ENCODE measurements around the gene OGG1.

Gene OGG1

DNA sequence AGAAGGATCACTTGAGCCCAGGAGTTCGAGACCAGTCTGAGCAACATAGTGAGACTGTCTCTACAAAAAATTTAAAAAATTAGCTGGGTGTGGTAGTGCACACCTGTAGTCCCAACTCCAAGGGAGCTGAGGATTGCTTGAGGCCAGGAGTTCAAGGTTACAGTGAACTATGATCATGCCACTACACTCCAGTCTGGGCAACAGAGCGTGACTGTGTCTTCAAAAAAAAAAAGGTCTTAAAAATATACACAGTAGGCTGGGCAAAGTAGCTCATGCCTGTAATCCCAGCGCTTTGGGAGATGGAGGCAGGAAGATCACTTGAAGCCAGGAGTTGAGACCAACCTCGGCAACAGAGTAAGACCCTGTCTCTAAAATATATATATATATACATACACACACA is 31.2 kb downstream of the OGG1 start:
- Histone ChIP-seq H3K18ac (ENCODE audit: low read depth in 1 of 2, low read length in 2 of 2) (no peak overlapping the region), H2BK5ac (ENCODE audit: low read depth, low read length, poor library complexity, severe bottlenecking) (no peak overlapping the region), H2BK12ac (ENCODE audit: low read length in 2 of 2) (no peak overlapping the region), H3K4me3 (ENCODE audit: insufficient read depth in 1 of 2, low read depth in 1 of 2, low read length in 2 of 2) (no peak overlapping the region), H3K14ac (ENCODE audit: low read length in 2 of 2) (no peak overlapping the region), H3K4ac (ENCODE audit: low read depth in 1 of 2, low read length in 2 of 2) (no peak overlapping the region), H3K9me3 (ENCODE audit: control insufficient read depth, low read length) (no peaks in the 10 kb centered on the region), H3K27ac (ENCODE audit: low read length, poor library complexity, severe bottlenecking) (no peak overlapping the region), H4K91ac (ENCODE audit: low read length) (no peak overlapping the region), H3K4me2 (ENCODE audit: low read length, poor library complexity, severe bottlenecking) (no peak overlapping the region), H3K23ac (ENCODE audit: low read length in 2 of 2) (no peak overlapping the region), H3K79me1 (replicated peaks; ENCODE audit: low read length, poor library complexity, severe bottlenecking) (peaks cover 6% of the 10 kb centered on the region), H3K27me3 (ENCODE audit: control insufficient read depth in 1 of 2, insufficient read depth in 1 of 2, low read length in 2 of 2) (no peaks in the 10 kb centered on the region), H2AFZ (ENCODE audit: low read depth, low read length) (no peak overlapping the region), H2BK15ac (ENCODE audit: low read depth, poor library complexity, severe bottlenecking) (no peak overlapping the region), H2BK120ac (ENCODE audit: low read depth, low read length) (no peak overlapping the region), H4K8ac (ENCODE audit: low read length) (no peak overlapping the region), H3K4me1 (ENCODE audit: control insufficient read depth, insufficient read depth, low read depth, low read length) (peaks cover 2% of the 10 kb centered on the region), H2AK5ac (ENCODE audit: low read length, severe bottlenecking) (no peak overlapping the region), H3K36me3 (ENCODE audit: control insufficient read depth in 1 of 2, insufficient read depth in 2 of 2, low read depth in 1 of 2, low read length in 2 of 2) (peaks cover 40 to 58% of the 10 kb centered on the region in 2 experiments), H3K9ac (ENCODE audit: low read length) (no peak overlapping the region)
- DNase-seq = no peak
- 94% methylated on average over 4 of the region's 4 CpGs for WGBS

DNA sequence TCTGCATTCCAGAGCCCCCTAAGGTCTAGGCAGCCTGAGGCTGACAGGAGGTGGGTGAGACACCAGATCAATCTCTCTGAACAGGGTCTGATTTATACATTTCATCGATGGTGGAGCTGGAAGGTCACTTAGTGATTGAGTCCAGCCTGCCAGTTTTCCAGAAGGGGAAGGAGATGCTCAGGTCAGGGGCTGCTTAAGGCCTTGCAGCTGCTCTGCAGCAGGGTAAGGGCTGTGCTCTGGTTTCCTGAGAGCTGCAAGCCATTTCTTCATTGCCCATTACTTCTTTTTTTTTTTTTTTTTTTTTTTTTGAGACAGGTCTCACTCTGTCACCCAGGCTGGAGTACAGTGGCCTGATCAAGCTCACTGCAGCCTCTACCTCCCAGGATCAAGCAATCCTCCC is 31.8 kb downstream of the OGG1 start:
- peaks cover 2% of the 10 kb centered on the region for H3K4me1 ChIP-seq (ENCODE audit: control insufficient read depth, insufficient read depth, low read depth, low read length)
- no peaks in the 10 kb centered on the region for H3K9me3 ChIP-seq (ENCODE audit: control insufficient read depth, low read length)
- H2AK5ac ChIP-seq (ENCODE audit: low read length, severe bottlenecking) = no peak overlapping the region
- no peak overlapping the region for H3K4ac ChIP-seq (ENCODE audit: low read depth in 1 of 2, low read length in 2 of 2)
- H3K14ac ChIP-seq (ENCODE audit: low read length in 2 of 2) = no peak overlapping the region
- no peak overlapping the region for H2BK120ac ChIP-seq (ENCODE audit: low read depth, low read length)
- H3K18ac ChIP-seq (ENCODE audit: low read depth in 1 of 2, low read length in 2 of 2) = no peak overlapping the region
- H3K36me3 ChIP-seq (ENCODE audit: control insufficient read depth in 1 of 2, insufficient read depth in 2 of 2, low read depth in 1 of 2, low read length in 2 of 2) = peaks cover 45 to 64% of the 10 kb centered on the region in 2 experiments
- no peak overlapping the region for H2AFZ ChIP-seq (ENCODE audit: low read depth, low read length)
- H3K4me3 ChIP-seq (ENCODE audit: insufficient read depth in 1 of 2, low read depth in 1 of 2, low read length in 2 of 2) = no peak overlapping the region
- no peaks in the 10 kb centered on the region for H3K27me3 ChIP-seq (ENCODE audit: control insufficient read depth in 1 of 2, insufficient read depth in 1 of 2, low read length in 2 of 2)
- H2BK12ac ChIP-seq (ENCODE audit: low read length in 2 of 2) = no peak overlapping the region
- H3K9ac ChIP-seq (ENCODE audit: low read length) = no peak overlapping the region
- no peak for DNase-seq
- 100% methylated on average over 1 of the region's 1 CpG for WGBS
- no peak overlapping the region for H3K23ac ChIP-seq (ENCODE audit: low read length in 2 of 2)
- no peak overlapping the region for H2BK15ac ChIP-seq (ENCODE audit: low read depth, poor library complexity, severe bottlenecking)
- no peak overlapping the region for H4K8ac ChIP-seq (ENCODE audit: low read length)
- no peak overlapping the region for H2BK5ac ChIP-seq (ENCODE audit: low read depth, low read length, poor library complexity, severe bottlenecking)
- no peak overlapping the region for H3K4me2 ChIP-seq (ENCODE audit: low read length, poor library complexity, severe bottlenecking)
- no peak overlapping the region for H3K27ac ChIP-seq (ENCODE audit: low read length, poor library complexity, severe bottlenecking)
- H3K79me1 ChIP-seq (replicated peaks; ENCODE audit: low read length, poor library complexity, severe bottlenecking) = peaks cover 7% of the 10 kb centered on the region
- H4K91ac ChIP-seq (ENCODE audit: low read length) = no peak overlapping the region

DNA sequence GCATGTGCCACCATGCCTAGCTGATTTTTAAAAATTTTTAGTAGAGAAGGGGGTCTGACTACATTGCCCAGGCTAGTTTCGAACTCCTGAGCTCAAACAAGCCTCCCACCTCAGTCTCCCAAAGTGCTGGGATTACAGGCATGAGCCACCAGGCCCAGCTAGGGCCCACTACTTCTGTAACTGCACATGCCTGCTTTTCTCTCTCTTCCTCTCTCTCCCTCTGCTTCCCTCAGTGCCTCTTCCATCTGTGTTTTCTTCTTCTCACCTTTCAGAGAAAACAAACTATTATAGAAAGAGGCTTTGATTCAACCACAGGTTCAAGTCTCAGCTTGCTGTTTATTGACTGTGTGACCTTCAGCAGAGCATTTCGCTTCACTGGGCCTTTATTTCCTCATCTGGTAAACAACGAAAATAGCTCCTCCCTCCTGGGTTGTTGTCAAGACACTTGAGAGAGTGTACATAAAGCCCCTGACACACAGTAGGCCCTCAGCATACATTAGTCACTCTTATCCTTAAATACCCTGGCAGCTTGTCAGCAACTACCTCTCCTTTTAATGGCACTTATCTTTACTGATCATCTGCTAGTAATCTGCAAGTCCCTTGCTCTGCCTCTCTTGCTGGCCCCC is 32.3 kb downstream of the OGG1 start:
- H3K4me2 ChIP-seq (ENCODE audit: low read length, poor library complexity, severe bottlenecking) = no peak overlapping the region
- no peak for DNase-seq
- H3K18ac ChIP-seq (ENCODE audit: low read depth in 1 of 2, low read length in 2 of 2) = no peak overlapping the region
- peaks cover 9% of the 10 kb centered on the region for H3K79me1 ChIP-seq (replicated peaks; ENCODE audit: low read length, poor library complexity, severe bottlenecking)
- H2AFZ ChIP-seq (ENCODE audit: low read depth, low read length) = no peak overlapping the region
- H3K4me1 ChIP-seq (ENCODE audit: control insufficient read depth, insufficient read depth, low read depth, low read length) = peaks cover 2% of the 10 kb centered on the region
- no peak overlapping the region for H4K91ac ChIP-seq (ENCODE audit: low read length)
- no peak overlapping the region for H3K4me3 ChIP-seq (ENCODE audit: insufficient read depth in 1 of 2, low read depth in 1 of 2, low read length in 2 of 2)
- H3K27ac ChIP-seq (ENCODE audit: low read length, poor library complexity, severe bottlenecking) = no peak overlapping the region
- WGBS = 88% methylated on average over 3 of the region's 3 CpGs
- no peak overlapping the region for H4K8ac ChIP-seq (ENCODE audit: low read length)
- H2BK120ac ChIP-seq (ENCODE audit: low read depth, low read length) = no peak overlapping the region
- no peak overlapping the region for H3K23ac ChIP-seq (ENCODE audit: low read length in 2 of 2)
- H3K27me3 ChIP-seq (ENCODE audit: control insufficient read depth in 1 of 2, insufficient read depth in 1 of 2, low read length in 2 of 2) = no peaks in the 10 kb centered on the region
- H3K9ac ChIP-seq (ENCODE audit: low read length) = no peak overlapping the region
- peaks cover 49 to 69% of the 10 kb centered on the region in 2 experiments for H3K36me3 ChIP-seq (ENCODE audit: control insufficient read depth in 1 of 2, insufficient read depth in 2 of 2, low read depth in 1 of 2, low read length in 2 of 2)
- H2BK12ac ChIP-seq (ENCODE audit: low read length in 2 of 2) = no peak overlapping the region
- no peak overlapping the region for H3K14ac ChIP-seq (ENCODE audit: low read length in 2 of 2)
- no peak overlapping the region for H2AK5ac ChIP-seq (ENCODE audit: low read length, severe bottlenecking)
- no peak overlapping the region for H2BK15ac ChIP-seq (ENCODE audit: low read depth, poor library complexity, severe bottlenecking)
- H3K4ac ChIP-seq (ENCODE audit: low read depth in 1 of 2, low read length in 2 of 2) = no peak overlapping the region
- no peaks in the 10 kb centered on the region for H3K9me3 ChIP-seq (ENCODE audit: control insufficient read depth, low read length)
- no peak overlapping the region for H2BK5ac ChIP-seq (ENCODE audit: low read depth, low read length, poor library complexity, severe bottlenecking)

DNA sequence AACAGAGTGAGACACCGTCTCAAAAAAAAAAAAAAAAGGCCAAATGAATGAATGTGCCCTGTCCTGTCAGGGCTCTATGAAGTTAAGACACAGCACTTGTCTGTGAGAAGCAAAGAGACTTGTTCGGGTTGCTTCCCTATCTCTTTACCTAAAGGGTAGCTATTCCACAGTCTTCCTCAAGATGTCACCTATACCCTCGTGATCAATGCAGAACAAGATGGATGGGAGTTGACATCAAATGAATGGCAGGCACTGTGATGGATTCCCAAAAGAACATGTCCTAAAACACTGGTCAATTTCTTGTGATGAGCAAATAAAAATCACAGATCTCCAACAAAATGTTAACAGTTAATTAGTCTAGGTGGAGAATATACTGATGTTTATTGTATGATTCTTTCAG is 33.0 kb downstream of the OGG1 start:
- Histone ChIP-seq H4K8ac (ENCODE audit: low read length) (no peak overlapping the region), H3K27me3 (ENCODE audit: control insufficient read depth in 1 of 2, insufficient read depth in 1 of 2, low read length in 2 of 2) (no peaks in the 10 kb centered on the region), H2AFZ (ENCODE audit: low read depth, low read length) (no peak overlapping the region), H2BK12ac (ENCODE audit: low read length in 2 of 2) (no peak overlapping the region), H3K4ac (ENCODE audit: low read depth in 1 of 2, low read length in 2 of 2) (no peak overlapping the region), H2AK5ac (ENCODE audit: low read length, severe bottlenecking) (no peak overlapping the region), H3K4me3 (ENCODE audit: insufficient read depth in 1 of 2, low read depth in 1 of 2, low read length in 2 of 2) (no peak overlapping the region), H3K79me1 (replicated peaks; ENCODE audit: low read length, poor library complexity, severe bottlenecking) (peaks cover 9% of the 10 kb centered on the region), H2BK15ac (ENCODE audit: low read depth, poor library complexity, severe bottlenecking) (no peak overlapping the region), H3K14ac (ENCODE audit: low read length in 2 of 2) (no peak overlapping the region), H3K27ac (ENCODE audit: low read length, poor library complexity, severe bottlenecking) (no peak overlapping the region), H2BK5ac (ENCODE audit: low read depth, low read length, poor library complexity, severe bottlenecking) (no peak overlapping the region), H3K9ac (ENCODE audit: low read length) (no peak overlapping the region), H3K23ac (ENCODE audit: low read length in 2 of 2) (no peak overlapping the region), H3K4me2 (ENCODE audit: low read length, poor library complexity, severe bottlenecking) (no peak overlapping the region), H3K9me3 (ENCODE audit: control insufficient read depth, low read length) (no peaks in the 10 kb centered on the region), H3K18ac (ENCODE audit: low read depth in 1 of 2, low read length in 2 of 2) (no peak overlapping the region), H3K36me3 (ENCODE audit: control insufficient read depth in 1 of 2, insufficient read depth in 2 of 2, low read depth in 1 of 2, low read length in 2 of 2) (peaks cover 52 to 76% of the 10 kb centered on the region in 2 experiments), H4K91ac (ENCODE audit: low read length) (no peak overlapping the region), H3K4me1 (ENCODE audit: control insufficient read depth, insufficient read depth, low read depth, low read length) (peaks cover 2% of the 10 kb centered on the region), H2BK120ac (ENCODE audit: low read depth, low read length) (no peak overlapping the region)
- 100% methylated on average over 2 of the region's 3 CpGs for WGBS
- no peak for DNase-seq
